ENCODE measurements around the gene TMEM255B. TPM values are rescaled to one million over a fixed set of nuclear protein-coding genes. Genes with fewer than 3 reads are reported as not detected.

TMEM255B gene
- total RNA-seq, 4 donors from 2014 or later: 1.8 to 17.3 (median 3.5) TPM; not detected in 1

DNA sequence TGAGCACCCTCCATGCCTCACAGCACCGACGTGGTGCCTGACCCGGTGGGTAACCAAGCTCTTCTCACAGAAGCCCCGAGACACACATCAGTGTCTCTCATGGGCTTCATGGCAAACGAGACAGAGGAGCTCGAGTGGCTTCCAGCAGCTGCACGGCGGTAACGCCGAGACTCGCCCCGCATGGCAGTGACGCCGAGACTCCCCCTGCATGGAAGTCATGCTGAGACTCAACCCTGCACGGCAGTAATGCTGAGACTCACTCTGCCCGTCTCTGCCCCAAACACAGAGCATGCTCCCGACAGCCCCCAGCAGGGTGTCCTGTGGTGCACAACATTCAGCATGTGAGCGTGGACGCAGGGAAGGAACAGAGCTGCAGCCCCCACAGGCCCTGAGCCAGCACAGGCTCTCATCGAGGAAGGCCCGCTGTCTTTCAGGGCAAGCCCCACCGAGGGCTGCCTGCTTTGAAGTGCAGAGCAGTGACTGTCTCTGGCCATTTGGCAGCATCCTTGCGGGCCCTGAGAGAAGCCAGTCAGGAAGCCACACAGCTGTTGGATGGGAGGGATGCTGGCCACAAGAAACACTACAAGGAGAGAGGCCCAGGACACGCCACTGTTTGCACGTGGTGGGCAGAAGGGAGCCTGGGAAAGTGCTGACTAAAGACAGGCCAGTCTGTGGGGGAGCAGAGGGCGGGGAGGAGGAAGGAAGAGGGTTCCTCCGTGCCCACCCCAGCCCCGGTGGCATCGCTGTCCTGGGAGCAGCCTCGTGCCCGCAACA lies 95.4 kb downstream of the TMEM255B start:
- Histone ChIP-seq H3K27me3 (no peaks in the 10 kb centered on the region), H3K27ac (peak overlapping the region in 3 of 4 donors; percentile 20 to 73 (median 49)), H3K4me3 (no peak overlapping the region), H3K4me1 (peaks cover 7 to 77% (median 25%) of the 10 kb centered on the region in 4 donors), H3K36me3 (no peaks in the 10 kb centered on the region), H3K9me3 (no peaks in the 10 kb centered on the region)
- no peak for TF ChIP-seq POLR2A (IDR thresholded peaks at IDR 0.05)
- TF ChIP-seq, protein P1, sequence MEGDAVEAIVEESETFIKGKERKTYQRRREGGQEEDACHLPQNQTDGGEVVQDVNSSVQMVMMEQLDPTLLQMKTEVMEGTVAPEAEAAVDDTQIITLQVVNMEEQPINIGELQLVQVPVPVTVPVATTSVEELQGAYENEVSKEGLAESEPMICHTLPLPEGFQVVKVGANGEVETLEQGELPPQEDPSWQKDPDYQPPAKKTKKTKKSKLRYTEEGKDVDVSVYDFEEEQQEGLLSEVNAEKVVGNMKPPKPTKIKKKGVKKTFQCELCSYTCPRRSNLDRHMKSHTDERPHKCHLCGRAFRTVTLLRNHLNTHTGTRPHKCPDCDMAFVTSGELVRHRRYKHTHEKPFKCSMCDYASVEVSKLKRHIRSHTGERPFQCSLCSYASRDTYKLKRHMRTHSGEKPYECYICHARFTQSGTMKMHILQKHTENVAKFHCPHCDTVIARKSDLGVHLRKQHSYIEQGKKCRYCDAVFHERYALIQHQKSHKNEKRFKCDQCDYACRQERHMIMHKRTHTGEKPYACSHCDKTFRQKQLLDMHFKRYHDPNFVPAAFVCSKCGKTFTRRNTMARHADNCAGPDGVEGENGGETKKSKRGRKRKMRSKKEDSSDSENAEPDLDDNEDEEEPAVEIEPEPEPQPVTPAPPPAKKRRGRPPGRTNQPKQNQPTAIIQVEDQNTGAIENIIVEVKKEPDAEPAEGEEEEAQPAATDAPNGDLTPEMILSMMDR (IDR thresholded peaks at IDR 0.05): no peak
- peak in 2 of 3 donors; percentile 41 to 52 for DNase-seq

DNA sequence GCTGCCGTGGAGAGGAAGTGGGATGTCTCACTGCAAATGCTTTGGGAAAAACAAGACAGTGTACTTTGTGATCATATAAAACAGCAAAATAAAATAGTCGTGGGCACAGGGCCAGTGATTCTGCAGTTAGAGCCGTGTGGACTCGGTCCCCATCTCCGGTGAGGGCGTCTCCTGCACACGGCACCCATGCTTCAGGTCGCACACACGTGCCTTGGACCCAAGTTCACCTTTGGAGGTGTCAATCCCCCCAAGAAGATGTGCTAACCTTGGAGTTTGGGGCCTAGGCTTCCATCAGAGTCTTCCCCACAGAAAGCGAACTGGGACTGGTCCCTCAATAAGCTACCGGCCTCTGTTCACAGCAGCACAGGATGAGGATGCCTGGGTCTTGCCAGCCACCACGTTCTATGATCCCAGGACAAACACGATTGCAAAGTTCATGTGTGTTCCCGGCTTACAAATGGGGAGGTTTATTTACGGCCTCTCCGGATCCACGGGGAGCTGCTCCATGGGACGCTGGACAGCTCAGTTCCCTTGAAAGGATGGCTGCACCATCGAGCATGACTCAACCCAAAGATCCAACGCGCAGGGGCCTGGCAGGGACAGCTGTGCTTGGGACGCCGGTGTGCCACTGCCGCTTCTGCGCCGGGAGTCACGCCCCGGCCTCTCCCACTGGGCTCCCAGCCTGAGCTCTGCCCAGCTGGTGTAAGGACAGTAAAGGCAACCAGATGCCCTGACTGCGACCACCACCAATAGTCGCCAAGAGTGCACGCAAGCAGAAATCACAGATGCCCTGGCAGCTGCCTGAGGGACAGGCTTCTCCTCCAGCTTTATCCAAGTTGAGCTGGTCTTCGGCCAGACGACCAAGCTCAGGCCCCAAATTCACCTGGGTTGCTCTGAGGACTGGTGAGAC lies 96.2 kb downstream of the TMEM255B start:
- Histone ChIP-seq H3K4me3 (no peak overlapping the region), H3K27me3 (no peaks in the 10 kb centered on the region), H3K27ac (peak overlapping the region in 2 of 4 donors; percentile 49 to 73), H3K4me1 (peaks cover 7 to 75% (median 27%) of the 10 kb centered on the region in 4 donors), H3K36me3 (no peaks in the 10 kb centered on the region), H3K9me3 (no peaks in the 10 kb centered on the region)
- peak in 2 of 3 donors; percentile 76 for DNase-seq
- TF ChIP-seq, protein P1 (IDR thresholded peaks at IDR 0.05): no peak
- TF ChIP-seq POLR2A (IDR thresholded peaks at IDR 0.05): no peak

DNA sequence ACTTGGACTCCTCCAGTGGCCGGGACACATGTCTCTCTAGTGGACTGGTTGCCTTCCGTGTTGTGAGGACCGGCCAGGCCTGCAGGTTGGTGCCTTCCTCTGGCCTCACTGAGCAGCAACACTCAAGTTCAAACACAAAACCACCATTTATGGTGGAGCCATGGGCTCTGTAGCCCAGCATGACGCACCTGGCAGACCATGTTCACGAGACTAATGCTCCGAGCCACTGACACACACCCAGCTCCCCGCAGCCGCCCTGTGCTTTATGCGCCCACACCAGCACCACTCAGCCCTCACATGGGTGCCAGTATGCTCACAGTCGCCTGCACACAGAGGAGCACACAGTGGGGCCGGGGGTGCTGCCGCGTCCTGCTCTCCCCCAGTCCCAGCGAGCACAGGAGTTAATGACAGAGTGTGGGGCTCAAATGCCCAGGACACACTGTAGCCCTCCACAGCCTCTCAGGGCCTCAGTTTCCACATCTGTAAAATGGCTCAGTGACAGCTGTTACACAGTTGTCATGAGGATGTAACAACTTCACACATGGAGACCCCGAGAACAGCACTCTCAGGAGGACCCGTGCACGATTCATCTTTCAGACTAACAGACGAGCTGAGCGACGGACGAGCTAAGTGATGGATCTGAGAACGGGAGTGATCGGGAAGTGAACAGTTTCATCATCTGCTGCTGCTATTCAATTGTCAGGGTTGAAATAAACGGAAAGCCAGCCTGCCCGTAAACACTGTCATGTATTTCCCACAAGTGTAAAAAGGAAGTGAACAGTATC lies 97.1 kb downstream of the TMEM255B start:
- TF ChIP-seq, protein P1 (IDR thresholded peaks at IDR 0.05): no peak
- TF ChIP-seq POLR2A (IDR thresholded peaks at IDR 0.05): no peak
- DNase-seq: no peak
- Histone ChIP-seq H3K9me3 (no peaks in the 10 kb centered on the region), H3K4me3 (no peak overlapping the region), H3K4me1 (peaks cover 7 to 79% (median 31%) of the 10 kb centered on the region in 4 donors), H3K27me3 (no peaks in the 10 kb centered on the region), H3K36me3 (no peaks in the 10 kb centered on the region), H3K27ac (peak overlapping the region in 2 of 4 donors; percentile 49 to 73)

DNA sequence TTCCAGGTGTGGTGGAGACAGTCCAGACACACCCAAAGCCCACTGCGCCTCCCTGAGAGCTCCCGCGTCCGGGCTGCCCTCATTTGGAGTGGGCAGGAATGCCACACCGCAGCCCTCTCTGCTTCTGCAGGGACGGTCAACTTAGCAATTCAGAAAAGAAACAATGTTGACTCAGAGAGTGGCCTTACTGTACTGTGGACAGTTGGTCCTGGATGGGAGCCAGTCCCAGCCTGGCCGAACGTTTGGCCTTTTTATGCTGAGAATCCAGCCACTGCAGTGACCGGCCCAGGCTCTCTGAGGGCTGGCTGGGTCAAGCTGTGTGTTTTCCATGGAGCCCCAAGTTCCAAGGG lies 97.7 kb downstream of the TMEM255B start:
- no peak overlapping the region for H3K4me3 ChIP-seq
- H3K27ac ChIP-seq: peak overlapping the region in 2 of 4 donors; percentile 33 to 73
- no peaks in the 10 kb centered on the region for H3K27me3 ChIP-seq
- H3K36me3 ChIP-seq: no peaks in the 10 kb centered on the region
- DNase-seq: peak in 1 of 3 donors; percentile 60
- H3K9me3 ChIP-seq: no peaks in the 10 kb centered on the region
- peaks cover 7 to 84% (median 33%) of the 10 kb centered on the region in 4 donors for H3K4me1 ChIP-seq
- TF ChIP-seq, protein P1 (IDR thresholded peaks at IDR 0.05): no peak

Data from Peyer's patch (tissue), 4 donors.